Thyroid gland (tissue), 4 donors: ENCODE data around the gene TMSB4X.

Experiments
- POLR2A ChIP-seq, 2 donors: fragments of 450-650 bp; IDR thresholded peaks; one replicate each; pipeline ENCODE4 v1.6.1; 2017; ENCODE audit warnings: antibody characterized with exemption in 2 of 2, mild to moderate bottlenecking in 2 of 2, moderate library complexity in 1 of 2
- TF ChIP-seq, protein P1 (sequence below), 6 experiments: fragments of 200-600 bp in 3 of 6; fragments of 450-650 bp in 3 of 6; sonication (generic) in 3 of 6; IDR thresholded peaks; one replicate each; pipeline ENCODE4 v1.5.1; 2016 to 2019; ENCODE audit warnings: antibody characterized with exemption in 6 of 6, mild to moderate bottlenecking in 2 of 6, inconsistent platforms in 1 of 6, moderate library complexity in 1 of 6

DNA sequence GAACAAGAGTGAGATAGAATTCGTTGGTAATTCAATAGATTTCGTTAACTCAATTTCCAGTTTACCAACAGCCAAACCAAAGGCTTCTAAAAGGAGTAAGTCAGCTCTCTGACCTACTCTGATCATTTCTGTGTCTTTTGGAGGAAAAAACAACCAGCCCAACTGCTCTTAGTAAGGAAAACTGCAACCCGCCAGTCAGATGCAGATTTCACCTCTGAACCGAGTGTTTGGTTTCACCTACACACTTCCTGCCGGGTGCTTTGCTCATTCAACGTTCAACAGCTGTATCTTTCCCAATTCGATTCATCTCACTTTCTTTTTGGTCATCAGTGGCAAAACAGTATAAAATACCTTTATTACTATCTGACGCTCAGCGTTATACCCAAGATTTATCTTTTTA lies 24.5 kb downstream of the TMSB4X start:
- TF ChIP-seq, protein P1, sequence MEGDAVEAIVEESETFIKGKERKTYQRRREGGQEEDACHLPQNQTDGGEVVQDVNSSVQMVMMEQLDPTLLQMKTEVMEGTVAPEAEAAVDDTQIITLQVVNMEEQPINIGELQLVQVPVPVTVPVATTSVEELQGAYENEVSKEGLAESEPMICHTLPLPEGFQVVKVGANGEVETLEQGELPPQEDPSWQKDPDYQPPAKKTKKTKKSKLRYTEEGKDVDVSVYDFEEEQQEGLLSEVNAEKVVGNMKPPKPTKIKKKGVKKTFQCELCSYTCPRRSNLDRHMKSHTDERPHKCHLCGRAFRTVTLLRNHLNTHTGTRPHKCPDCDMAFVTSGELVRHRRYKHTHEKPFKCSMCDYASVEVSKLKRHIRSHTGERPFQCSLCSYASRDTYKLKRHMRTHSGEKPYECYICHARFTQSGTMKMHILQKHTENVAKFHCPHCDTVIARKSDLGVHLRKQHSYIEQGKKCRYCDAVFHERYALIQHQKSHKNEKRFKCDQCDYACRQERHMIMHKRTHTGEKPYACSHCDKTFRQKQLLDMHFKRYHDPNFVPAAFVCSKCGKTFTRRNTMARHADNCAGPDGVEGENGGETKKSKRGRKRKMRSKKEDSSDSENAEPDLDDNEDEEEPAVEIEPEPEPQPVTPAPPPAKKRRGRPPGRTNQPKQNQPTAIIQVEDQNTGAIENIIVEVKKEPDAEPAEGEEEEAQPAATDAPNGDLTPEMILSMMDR (IDR thresholded peaks at IDR 0.05): no peak
- no peak for TF ChIP-seq POLR2A (IDR thresholded peaks at IDR 0.05)
